MM.1S (cell line): ENCODE data around the gene MSMO1.
"Not testable (repeated sequence)": the region's sequence is repeated elsewhere in the genome, so short reads cannot be mapped to it uniquely, and the experiment has no call there.

Source experiments
- DNase-seq: peaks from one replicate; pipeline ENCODE4 v3.0.0-alpha.2; 2015
- H2AFZ ChIP-seq: fragments of 300-600 bp; sonication (generic); 2 replicates; pipeline ENCODE4 v1.6.0; 2016; ENCODE audit warnings: antibody characterized with exemption, low read length
- H3F3A ChIP-seq: fragments of 300-600 bp; sonication (generic); 2 replicates; pipeline ENCODE4 v1.6.1; 2016; ENCODE audit warnings: mild to moderate bottlenecking, antibody characterized with exemption, low read length, moderate library complexity, mixed read lengths; ENCODE audit not compliant: insufficient read depth
- H3K27ac ChIP-seq: fragments of 300-600 bp; sonication (generic); 2 replicates; pipeline ENCODE4 v1.5.1; 2016; ENCODE audit warnings: mild to moderate bottlenecking, low read length
- H3K27me3 ChIP-seq: fragments of 300-600 bp; sonication (generic); replicated peaks from 2 replicates; pipeline ENCODE4 v1.6.0; 2016; ENCODE audit warnings: low read length; ENCODE audit not compliant: insufficient read depth
- H3K36me3 ChIP-seq: fragments of 300-600 bp; sonication (generic); replicated peaks from 2 replicates; pipeline ENCODE4 v1.6.1; 2016; ENCODE audit warnings: mild to moderate bottlenecking, low read length, mixed read lengths; ENCODE audit not compliant: insufficient read depth
- H3K4me1 ChIP-seq: fragments of 300-600 bp; sonication (generic); 2 replicates; pipeline ENCODE4 v1.6.1; 2016; ENCODE audit warnings: low read length, mixed read lengths
- H3K4me2 ChIP-seq: fragments of 300-600 bp; sonication (generic); 2 replicates; pipeline ENCODE4 v1.6.0; 2016; ENCODE audit warnings: low read depth, low read length
- H3K4me3 ChIP-seq: fragments of 300-600 bp; sonication (generic); 2 replicates; pipeline ENCODE4 v1.5.1; 2016; ENCODE audit warnings: low read length, mixed read lengths
- H3K79me2 ChIP-seq: fragments of 300-600 bp; sonication (generic); 2 replicates; pipeline ENCODE4 v1.6.1; 2016; ENCODE audit warnings: mixed run types, low read length, mixed read lengths
- H3K9ac ChIP-seq: fragments of 300-600 bp; sonication (generic); 2 replicates; pipeline ENCODE4 v1.6.1; 2016; ENCODE audit warnings: low read length, mixed read lengths
- H3K9me2 ChIP-seq: fragments of 300-600 bp; sonication (generic); replicated peaks from 2 replicates; pipeline ENCODE4 v1.6.1; 2016; ENCODE audit warnings: mild to moderate bottlenecking, low read length, mixed read lengths; ENCODE audit not compliant: insufficient read depth
- H3K9me3 ChIP-seq: fragments of 300-600 bp; sonication (generic); replicated peaks from 2 replicates; pipeline ENCODE4 v1.6.1; 2016; ENCODE audit warnings: mild to moderate bottlenecking, low read length, mixed read lengths; ENCODE audit not compliant: insufficient read depth
- H4K20me1 ChIP-seq: fragments of 300-600 bp; sonication (generic); 2 replicates; pipeline ENCODE4 v1.6.1; 2016; ENCODE audit warnings: mild to moderate bottlenecking, low read length, moderate library complexity, mixed read lengths; ENCODE audit not compliant: insufficient read depth
- CTCF ChIP-seq: fragments of 300-600 bp; sonication (generic); IDR thresholded peaks from 2 replicates; pipeline ENCODE4 v1.5.1; 2016; ENCODE audit warnings: antibody characterized with exemption, low read length, mixed read lengths
- EZH2 ChIP-seq: fragments of 300-600 bp; sonication (generic); optimal IDR thresholded peaks from 2 replicates; pipeline ENCODE3; 2017; ENCODE audit warnings: low read depth, mild to moderate bottlenecking, antibody characterized with exemption, low read length, mixed read lengths
- EZH2phosphoT487 ChIP-seq: fragments of 300-600 bp; sonication (generic); IDR thresholded peaks from 2 replicates; pipeline ENCODE4 v1.6.1; 2018; ENCODE audit warnings: antibody characterized with exemption, low read length

Gene MSMO1

DNA sequence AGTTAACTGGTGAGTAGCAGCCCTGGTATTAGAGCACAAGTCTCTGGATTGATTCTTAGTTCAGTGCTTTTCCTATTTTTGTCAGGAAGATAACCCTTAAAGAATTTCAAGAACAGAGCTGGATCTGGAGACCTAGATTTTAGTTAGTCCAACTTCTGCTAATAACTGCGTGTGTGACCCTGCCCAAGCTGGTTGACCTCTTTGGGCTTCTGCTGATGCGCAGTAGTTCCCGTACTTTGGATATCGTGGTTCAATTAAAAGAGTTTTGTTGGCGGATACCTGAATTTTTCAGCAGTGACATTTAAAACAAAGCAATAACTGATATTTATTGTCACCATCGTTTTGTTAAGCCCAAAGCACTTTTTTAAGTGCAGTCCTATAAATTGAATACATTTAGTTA lies 9.3 kb downstream of the MSMO1 start:
- H3K27ac ChIP-seq = no peak overlapping the region
- H3K9me2 ChIP-seq = no peaks in the 10 kb centered on the region
- DNase-seq = no peak
- H3F3A ChIP-seq = no peaks in the 10 kb centered on the region; the same call in 1 of the 2 replicates
- H4K20me1 ChIP-seq = peaks cover 10% of the 10 kb centered on the region; the same call in 1 of the 2 replicates
- peaks cover 34% of the 10 kb centered on the region for H3K79me2 ChIP-seq
- TF ChIP-seq CTCF (no peak), EZH2 (no peak), EZH2phosphoT487 (no peak)
- peaks cover 24% of the 10 kb centered on the region; the same call in 1 of the 2 replicates for H3K36me3 ChIP-seq
- no peak overlapping the region for H3K4me3 ChIP-seq
- no peak overlapping the region for H3K9ac ChIP-seq
- H3K9me3 ChIP-seq = no peaks in the 10 kb centered on the region
- H3K4me1 ChIP-seq = no peaks in the 10 kb centered on the region
- no peak overlapping the region for H3K4me2 ChIP-seq
- H2AFZ ChIP-seq = no peak overlapping the region
- no peaks in the 10 kb centered on the region for H3K27me3 ChIP-seq

GRCh38 chr4:165342340-165342739 lies 14.9 kb downstream of the MSMO1 start:
- H3K4me3 ChIP-seq, H3K79me2 ChIP-seq, H2AFZ ChIP-seq, H3K27ac ChIP-seq, H3K9ac ChIP-seq, H4K20me1 ChIP-seq, H3K9me2 ChIP-seq, H3K4me1 ChIP-seq, DNase-seq, H3K9me3 ChIP-seq, H3K27me3 ChIP-seq, H3F3A ChIP-seq, H3K4me2 ChIP-seq: not testable (repeated sequence)
- H3K36me3 ChIP-seq = peaks cover 12% of the 10 kb centered on the region; the same call in 1 of the 2 replicates

DNA sequence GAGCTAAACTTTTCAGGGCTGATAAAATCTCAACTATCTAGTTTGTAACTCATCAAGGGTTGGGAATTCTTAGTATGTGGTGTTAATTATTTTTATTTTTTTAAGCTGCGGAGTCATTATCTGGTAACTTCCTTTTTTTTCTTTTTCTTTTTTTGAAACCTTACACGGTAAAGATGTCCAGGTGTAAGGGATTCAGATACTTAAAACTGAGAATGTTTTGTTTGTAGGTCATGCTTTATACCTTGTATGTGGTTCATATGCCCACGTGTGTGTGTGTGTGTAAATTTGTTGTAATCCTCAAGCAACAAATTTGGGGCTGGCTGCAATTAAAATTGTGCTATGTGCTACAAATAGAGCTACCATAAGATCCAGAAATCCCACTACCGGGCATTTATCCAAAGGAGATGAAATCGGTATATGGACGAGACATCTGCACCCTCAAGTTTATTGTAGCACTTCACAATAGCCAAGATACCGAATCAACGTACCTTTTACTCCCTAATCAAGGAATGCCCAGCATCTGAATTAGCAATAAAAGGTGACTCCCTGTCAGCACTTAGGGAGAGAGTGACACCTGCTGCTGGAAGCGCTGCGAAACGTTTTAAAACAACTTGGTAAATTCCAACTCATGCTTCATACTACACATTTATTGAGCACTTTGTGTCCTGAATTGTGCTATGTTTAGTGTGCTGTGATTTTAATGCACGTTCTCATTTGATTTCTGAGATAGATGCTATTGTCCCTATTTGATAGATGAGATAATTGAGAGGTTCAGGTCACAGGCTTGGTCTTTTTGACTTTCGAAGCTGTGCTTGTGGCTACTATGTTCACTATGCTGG lies 16.1 kb downstream of the MSMO1 start:
- Histone ChIP-seq H3K4me2 (no peak overlapping the region), H3K4me1 (no peaks in the 10 kb centered on the region), H2AFZ (no peak overlapping the region), H3K4me3 (no peak overlapping the region), H3K79me2 (no peaks in the 10 kb centered on the region), H3K9me3 (no peaks in the 10 kb centered on the region), H3K27me3 (no peaks in the 10 kb centered on the region), H3K27ac (no peak overlapping the region), H4K20me1 (no peaks in the 10 kb centered on the region), H3K9me2 (no peaks in the 10 kb centered on the region), H3K9ac (no peak overlapping the region), H3F3A (peaks cover 2% of the 10 kb centered on the region; the same call in 1 of the 2 replicates), H3K36me3 (peaks cover 6% of the 10 kb centered on the region; the same call in 1 of the 2 replicates)
- TF ChIP-seq EZH2phosphoT487 = no peak
- peak; percentile 17; the same call in 1 of the 2 replicates for TF ChIP-seq CTCF
- TF ChIP-seq EZH2 = no peak
- DNase-seq = peak; percentile 9
